Heart right ventricle (tissue), 16 donors: ENCODE results near the gene ARHGEF37. TPM values are rescaled to one million over a fixed set of nuclear protein-coding genes. Genes with fewer than 3 reads are reported as not detected.

Experiments
- ATAC-seq, 8 donors: fragments of 200-7000 bp; cut with Tn5 transposase; one replicate each; pipeline ENCODE4 v1.9.1; 2020; ENCODE audit warnings: mild to moderate bottlenecking in 8 of 8, moderate library complexity in 8 of 8, moderate number of reproducible peaks in 1 of 8
- DNase-seq, 2 donors: peaks; one replicate each; pipeline ENCODE4 v3.0.0-alpha.2; 2020
- H3K27ac ChIP-seq, 10 donors: fragments of 200-600 bp; sonication (generic) in 2 of 10; one replicate each; pipeline versions ENCODE4 v1.5.0 to v1.8.0; 2020 to 2022; ENCODE audit warnings: mild to moderate bottlenecking in 3 of 10
- H3K27me3 ChIP-seq, 7 donors: fragments of 200-600 bp; one replicate each; pipeline ENCODE4 v1.8.0; 2021 to 2022; ENCODE audit warnings: mild to moderate bottlenecking in 2 of 7
- H3K36me3 ChIP-seq, 9 donors: fragments of 200-600 bp; sonication (generic) in 1 of 9; one replicate each; pipeline versions ENCODE4 v1.5.0 to v1.8.0; 2020 to 2022; ENCODE audit warnings: mild to moderate bottlenecking in 2 of 9
- H3K4me1 ChIP-seq, 9 donors: fragments of 200-600 bp; sonication (generic) in 1 of 9; one replicate each; pipeline versions ENCODE4 v1.5.0 to v1.8.0; 2020 to 2022; ENCODE audit warnings: mild to moderate bottlenecking in 4 of 9
- H3K4me3 ChIP-seq, 10 donors: fragments of 200-600 bp; sonication (generic) in 2 of 10; one replicate each; pipeline versions ENCODE4 v1.5.0 to v1.8.0; 2020 to 2022; ENCODE audit warnings: mild to moderate bottlenecking in 7 of 10, moderate library complexity in 2 of 10
- H3K9me3 ChIP-seq, 11 donors: fragments of 200-600 bp in 10 of 11; sonication (generic) in 2 of 11; one replicate each; pipeline versions ENCODE4 v1.5.0 to v1.8.0; 2013 to 2022; ENCODE audit warnings: mild to moderate bottlenecking in 2 of 11, control low read depth in 1 of 11, moderate library complexity in 1 of 11
- CTCF ChIP-seq, 9 donors: fragments of 200-600 bp; sonication (generic) in 2 of 9; IDR thresholded peaks; one replicate each; pipeline versions ENCODE4 v1.5.0 to v1.8.0; 2021 to 2022; ENCODE audit warnings: antibody characterized with exemption in 9 of 9, mild to moderate bottlenecking in 5 of 9, moderate library complexity in 1 of 9
- WGBS, 2 donors: extraction: QIAGEN DNeasy Blood & Tissue Kit; methylation state at CpG; one replicate each; pipeline ENCODE4 v1.1.7; 2013; ENCODE audit warnings: inconsistent platforms in 1 of 2; 5-methylcytosine and 5-hydroxymethylcytosine counted together
- intact Hi-C, 10 donors: fragments of 100-400 bp; cut with DNase I; formaldehyde crosslinking; loops; one replicate each; pipeline versions ENCODE4 v1.11.1 to v1.14.2; 2022
- polyA plus RNA-seq, 2 donors: library from polyadenylated mRNA; stranded (reverse); fragments of 200-250 nt; gene quantifications; one replicate each; pipeline ENCODE4 v1.2.3, GENCODE V29; 2013
- total RNA-seq, 10 donors: library from RNA; stranded (reverse); fragmentation: NEBNext Ultra II Directional in 3 of 10; extraction: Animal tissue kit (Norgen Biotek cat#: 25700) in 3 of 10; gene quantifications; one replicate each; pipeline versions ENCODE4 v1.2.1 to v1.2.4, GENCODE V29; 2021 to 2023
- donor health status: Arrhythmogenic right ventricular cardiomyopathy.
- donor health status: ischemic (EF 13 %, LVEDD 7.1; RV severe dilation, severe dysfunction).
- donor health status: healthy with polysubstance abuse.
- donor health status: DM: no; HTN: yes; CAD: no.
- donor health status: DM: no; HTN: no; CAD: no.
- donor health status: ischemic (EF 25% LVEDD 6.9; RV normal size, moderate dysfunction).
- donor health status: ischemic (EF 25% LVEDD 5.7; RV mildly dilated, moderate dysfunction).
- donor health status: healthy.
- donor health status: DM: yes; HTN: yes; CAD: no.
- donor health status: Ischemic cardiomyopathy.
- donor health status: ischemic (EF 35%, LVEDD 5.7; RV mildly dilated, moderate dysfunction).
- donor health status: nonischemic (EF 11% LVEDD 7.7; RV severe dilation, severe dysfunction).
- donor health status: DM: yes; HTN: yes; CAD: no.
- donor health status: PGD.
- donor health status: ischemic (EF 29% LVEDD 5.4; RV normal size, mild dysfunction).
- donor health status: nonischemic (EF 23%, LVEDD 6.1; RV moderate dilation, normal function).

ARHGEF37 gene
- total and polyA plus RNA-seq, 12 donors = 4.5 to 31.8 (median 17.1) TPM

DNA sequence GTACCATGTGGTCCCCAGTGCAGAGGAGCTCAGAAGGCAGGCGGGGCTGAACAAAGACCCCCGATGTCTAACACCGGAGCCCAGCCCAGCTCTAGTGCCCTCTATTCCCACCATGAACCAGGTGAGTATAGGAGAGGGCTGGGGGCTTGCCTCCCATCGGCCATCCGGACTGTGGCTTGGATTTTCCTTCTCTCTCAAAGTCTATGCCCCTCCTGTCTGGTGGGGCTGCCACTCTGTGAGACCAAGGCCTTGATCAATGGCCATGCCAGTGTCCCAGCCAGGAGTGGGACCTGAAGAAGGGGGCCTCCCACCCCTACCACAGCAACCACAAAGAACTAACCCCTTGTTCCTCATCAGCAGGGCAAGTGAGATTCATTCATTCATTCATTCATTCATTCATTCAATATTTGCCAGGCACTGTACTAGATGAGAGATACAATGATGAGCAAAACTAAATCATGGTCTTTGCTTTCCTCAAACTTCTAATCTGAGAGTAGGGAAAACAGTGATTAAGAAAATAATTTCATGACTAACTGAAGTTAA is 47.6 kb downstream of the ARHGEF37 start:
- no peak for ATAC-seq

DNA sequence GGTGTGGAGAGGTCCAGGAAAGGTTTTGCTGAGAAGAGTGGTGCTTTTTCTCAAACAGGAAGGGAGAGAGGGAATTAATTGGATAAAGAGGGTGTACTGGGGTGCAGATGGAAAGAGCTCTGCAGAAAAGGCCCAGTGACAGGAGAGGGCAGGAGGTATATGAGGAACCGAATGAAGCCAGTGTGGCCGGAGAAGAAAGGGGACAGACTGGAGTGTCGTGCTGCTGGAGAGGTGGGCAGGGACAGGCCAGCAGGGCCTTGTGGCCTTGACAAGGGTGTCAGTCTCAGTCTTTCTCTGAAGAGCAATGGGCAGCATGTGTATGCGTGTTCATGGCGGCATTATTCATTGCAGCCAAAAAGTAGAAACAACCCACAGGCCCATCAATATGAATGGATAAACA is 48.1 kb downstream of the ARHGEF37 start:
- intact Hi-C loops = no loop called here
- H3K27me3 ChIP-seq = no peaks in the 10 kb centered on the region
- 97% methylated on average over 5 of the region's 5 CpGs for WGBS, 2 donors
- H3K4me1 ChIP-seq = peaks cover 4 to 20% (median 9%) of the 10 kb centered on the region in 9 donors
- no peak for TF ChIP-seq CTCF (IDR thresholded peaks at IDR 0.05)
- H3K9me3 ChIP-seq = no peaks in the 10 kb centered on the region
- no peak overlapping the region for H3K27ac ChIP-seq
- H3K36me3 ChIP-seq = peaks cover 0 to 84% (median 11%) of the 10 kb centered on the region in 9 donors
- DNase-seq (no peak), ATAC-seq (no peak)
- H3K4me3 ChIP-seq = no peak overlapping the region

More for the DNA sequence above, 47.6 kb downstream of the ARHGEF37 start:
- DNase-seq = no peak
- Histone ChIP-seq H3K4me3 (no peak overlapping the region), H3K9me3 (no peaks in the 10 kb centered on the region), H3K27ac (no peak overlapping the region), H3K36me3 (peaks cover 0 to 89% (median 16%) of the 10 kb centered on the region in 9 donors), H3K4me1 (peaks cover 4 to 20% (median 9%) of the 10 kb centered on the region in 9 donors), H3K27me3 (no peaks in the 10 kb centered on the region)
- no peak for TF ChIP-seq CTCF (IDR thresholded peaks at IDR 0.05)
- 85 to 88% methylated on average over 5 of the region's 5 CpGs for WGBS, 2 donors
- intact Hi-C loops = no loop called here

DNA sequence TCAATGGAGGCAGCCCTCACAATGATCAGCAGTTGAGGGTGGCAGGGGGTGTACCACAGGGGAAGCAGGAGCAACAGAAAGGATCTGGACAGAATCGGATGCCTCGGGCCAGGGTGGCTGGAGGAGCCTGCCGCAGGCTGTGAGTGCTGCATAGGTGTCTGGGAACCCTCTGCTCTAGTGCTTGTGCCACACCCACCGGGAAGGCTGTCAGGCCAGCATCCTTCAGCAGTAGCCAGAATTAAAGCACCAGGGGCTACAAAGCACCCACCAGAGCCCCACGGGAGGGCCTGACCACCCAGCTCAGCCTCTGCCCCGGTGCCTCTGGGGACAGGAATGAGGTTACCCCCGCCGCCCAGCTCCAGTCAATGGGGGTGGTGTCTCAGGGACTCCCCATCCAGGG is 49.0 kb downstream of the ARHGEF37 start:
- Histone ChIP-seq H3K36me3 (peaks cover 0 to 75% (median 3%) of the 10 kb centered on the region in 9 donors), H3K4me3 (no peak overlapping the region), H3K9me3 (no peaks in the 10 kb centered on the region), H3K4me1 (peaks cover 4 to 20% (median 9%) of the 10 kb centered on the region in 9 donors), H3K27me3 (no peaks in the 10 kb centered on the region), H3K27ac (no peak overlapping the region)
- ATAC-seq (no peak), DNase-seq (no peak)
- intact Hi-C loops = loop anchor here in 2 of 10 donors (5.0 to 10.0 kb wide), 2 partner anchors 334 to 362 kb away; partner anchors contain the start of gene SLC26A2 (in 1 of the 2)
- no peak for TF ChIP-seq CTCF (IDR thresholded peaks at IDR 0.05)
- 83 to 86% methylated on average over 7 to 8 of the region's 8 CpGs for WGBS, 2 donors

DNA sequence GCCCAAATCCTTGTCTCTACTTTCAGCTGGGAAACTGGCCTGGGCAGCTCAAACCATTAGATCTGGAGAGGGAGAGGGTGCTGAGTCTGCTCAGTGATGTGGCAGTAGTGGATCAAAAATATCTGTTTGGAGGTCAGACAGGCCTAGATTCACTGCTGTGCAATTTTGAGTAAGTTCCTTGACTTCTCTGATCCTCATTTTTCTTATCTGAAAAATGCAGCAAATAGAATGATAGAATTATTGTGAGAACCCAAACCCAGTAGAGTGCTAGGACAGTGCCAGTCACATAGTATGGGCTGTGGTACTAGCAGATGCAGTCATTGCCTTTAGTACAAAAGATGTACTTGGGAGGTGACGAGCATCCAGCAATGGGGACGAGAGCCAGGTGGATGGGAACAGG is 50.2 kb downstream of the ARHGEF37 start:
- WGBS, 2 donors = 98 to 99% methylated on average over 2 of the region's 2 CpGs
- Histone ChIP-seq H3K27ac (no peak overlapping the region), H3K4me1 (peaks cover 4 to 20% (median 10%) of the 10 kb centered on the region in 9 donors), H3K4me3 (no peak overlapping the region), H3K36me3 (peaks cover 0 to 64% (median 3%) of the 10 kb centered on the region in 9 donors), H3K27me3 (no peaks in the 10 kb centered on the region), H3K9me3 (no peaks in the 10 kb centered on the region)
- intact Hi-C loops = loop anchor here in 2 of 10 donors (5.0 to 10.0 kb wide), 2 partner anchors 333 to 361 kb away; partner anchors contain the start of gene SLC26A2 (in 1 of the 2)
- no peak for ATAC-seq
- TF ChIP-seq CTCF (IDR thresholded peaks at IDR 0.05) = no peak
- no peak for DNase-seq
